K562 (cell line): ENCODE measurements around the gene HMCES. TPM values are rescaled to one million over a fixed set of nuclear protein-coding genes. Genes with fewer than 3 reads are reported as not detected.
"Not testable (repeated sequence)": the region's sequence is repeated elsewhere in the genome, so short reads cannot be mapped to it uniquely, and the experiment has no call there.

Source experiments
- ARNT ChIP-seq, 2 experiments: fragments of 450-650 bp; IDR thresholded peaks; 2 replicates each; pipeline ENCODE4 v1.6.1; 2016; ENCODE audit warnings: mild to moderate bottlenecking in 1 of 2
- ATF7 ChIP-seq: fragments of 450-650 bp; IDR thresholded peaks from 2 replicates; pipeline ENCODE4 v1.7.1; 2014; ENCODE audit warnings: mild to moderate bottlenecking, moderate library complexity
- DACH1 ChIP-seq: fragments of 450-650 bp; IDR thresholded peaks from 2 replicates; pipeline ENCODE4 v1.6.1; 2018; ENCODE audit not compliant: partially characterized antibody
- DEAF1 ChIP-seq: fragments of 450-650 bp; formaldehyde crosslinking; IDR thresholded peaks from 2 replicates; pipeline ENCODE4 v1.4.0; 2020; ENCODE audit warnings: mild to moderate bottlenecking, moderate library complexity
- EP400 ChIP-seq: fragments of 450-650 bp; IDR thresholded peaks from 2 replicates; pipeline ENCODE4 v1.6.1; 2017; ENCODE audit warnings: antibody characterized with exemption, mild to moderate bottlenecking, moderate library complexity
- HMBOX1 ChIP-seq: sonication (generic); IDR thresholded peaks from 2 replicates; pipeline ENCODE4 v1.6.1; 2016
- JUND ChIP-seq, 2 experiments: IDR thresholded peaks; 2 replicates in 1 of 2; 3 replicates in 1 of 2; pipeline ENCODE4 v1.6.1; 2011; ENCODE audit warnings: borderline replicate concordance in 2 of 2, low read depth in 2 of 2, low read length in 2 of 2, improper control_type of control experiment in 1 of 2, missing biosample characterization in 1 of 2, missing genetic modification characterization in 1 of 2, missing genetic modification reagents in 1 of 2
- MNT ChIP-seq, 2 experiments: fragments of 450-650 bp; conservative IDR thresholded peaks; 2 replicates each; pipeline ENCODE4 v1.6.1; 2017; ENCODE audit warnings: mild to moderate bottlenecking in 2 of 2, moderate library complexity in 2 of 2
- NCOR1 ChIP-seq: fragments of 450-650 bp; IDR thresholded peaks from 2 replicates; pipeline ENCODE4 v1.6.1; 2016; ENCODE audit warnings: mild to moderate bottlenecking, moderate library complexity
- RAD21 ChIP-seq, 2 experiments: fragments of 250-450 bp in 1 of 2; fragments of 450-650 bp in 1 of 2; sonication (Bioruptor Pico) in 1 of 2; formaldehyde crosslinking in 1 of 2; IDR thresholded peaks in 1 of 2; conservative IDR thresholded peaks in 1 of 2; 2 replicates each; pipeline versions ENCODE4 v1.4.0 to v1.8.0; 2020 to 2022; ENCODE audit warnings: mild to moderate bottlenecking in 2 of 2, moderate library complexity in 1 of 2
- SMAD4 ChIP-seq: fragments of 250-450 bp; sonication (Bioruptor Pico); conservative IDR thresholded peaks from 2 replicates; pipeline ENCODE4 v1.8.0; 2021; ENCODE audit warnings: inconsistent platforms, mild to moderate bottlenecking, moderate library complexity
- SP1 ChIP-seq: sonication (generic); formaldehyde crosslinking; IDR thresholded peaks from 2 replicates; pipeline ENCODE4 v1.8.1; 2022; ENCODE audit warnings: mild to moderate bottlenecking, missing genetic modification reagents
- TFAP4 ChIP-seq: sonication (generic); formaldehyde crosslinking; IDR thresholded peaks from 2 replicates; pipeline ENCODE4 v1.8.0; 2022; ENCODE audit warnings: missing genetic modification reagents, mild to moderate bottlenecking, moderate library complexity, borderline replicate concordance
- ZBTB7A ChIP-seq: IDR thresholded peaks from 2 replicates; pipeline ENCODE4 v1.6.1; 2011; ENCODE audit warnings: low read depth, mild to moderate bottlenecking, low read length, moderate library complexity, borderline replicate concordance; ENCODE audit not compliant: control insufficient read depth
- polyA plus RNA-seq, 8 experiments: library from polyadenylated mRNA; depleted of rRNA in 4 of 8; stranded (reverse) in 5 of 8; unstranded in 3 of 8; fragments of >200 nt; fragmentation: Nextera tagmentation in 2 of 8; fragmentation: Illumina TruSeq in 1 of 8; extraction: Ambion mirVana in 2 of 8; extraction: Trizol in 1 of 8; gene quantifications; 2 replicates each; pipeline versions ENCODE4 v1.2.1 to v1.2.3, GENCODE V29; 2011 to 2014; ENCODE audit warnings: inconsistent platforms in 1 of 8, missing spikeins in 1 of 8
- total RNA-seq, 7 experiments: library from RNA; depleted of rRNA in 6 of 7; stranded (reverse); fragments of >200 nt in 6 of 7; fragmentation: Illumina TruSeq in 2 of 7; extraction: Trizol in 2 of 7; gene quantifications; 2 replicates each; pipeline versions ENCODE4 v1.2.1 to v1.2.3, GENCODE V29; 2011 to 2021; ENCODE audit warnings: low replicate concordance in 1 of 7

The HMCES gene
- total and polyA plus RNA-seq, 9 of the 15 experiments (the other 6 are each of a cell fraction or from before 2014, with no cell fraction given) = 18.8 to 45.3 (median 24.8) TPM

- TF ChIP-seq DEAF1 (peak; percentile 83), SP1 (CRISPR knock-in tag) (0 out of 2 replicates have a peak, but pooled peaks have one; percentile 41), EP400 (0 out of 2 replicates have a peak, but pooled peaks have one; percentile 33), JUND (IDR thresholded peaks at IDR 0.05; ENCODE audit: borderline replicate concordance, low read depth, low read length) (peak; percentile 3; the same call in 1 of the 2 replicates), HMBOX1 (peak; percentile 39; the same call in 1 of the 2 replicates), SMAD4 (CRISPR knock-in tag) (0 out of 2 replicates have a peak, but pooled peaks have one; percentile 40), TFAP4 (CRISPR knock-in tag) (peak; percentile 96), RAD21 (CRISPR knock-in tag; conservative IDR thresholded peaks at IDR 0.05 in 1 of 2, IDR thresholded peaks at IDR 0.05 in 1 of 2) (peak; percentile 89 to 90), ZBTB7A (peak; percentile 88), MNT (conservative IDR thresholded peaks at IDR 0.05) (0 out of 4 replicates have a peak, but pooled peaks of 1 of the 2 experiments have one; percentile 14), ARNT (IDR thresholded peaks at IDR 0.05) (0 out of 4 replicates have a peak, but pooled peaks of 1 of the 2 experiments have one; percentile 31), ATF7 (0 out of 2 replicates have a peak, but pooled peaks have one; percentile 29), NCOR1 (0 out of 2 replicates have a peak, but pooled peaks have one; percentile 13), DACH1 (peak; percentile 78)
- TF ChIP-seq JUND (tag; IDR thresholded peaks at IDR 0.05; ENCODE audit: borderline replicate concordance, low read depth, low read length) = not testable (repeated sequence)
These were observed 32.9 kb upstream of the HMCES start (continued) for GRCh38 chr3:129245641-129246306.
